SK-N-SH (cell line): ENCODE results near the gene SERPINE1. TPM values are rescaled to one million over a fixed set of nuclear protein-coding genes. Genes with fewer than 3 reads are reported as not detected.

Experiments
- CTCF ChIA-PET: fragments of 300-600, 350-600 bp; formaldehyde crosslinking; extraction: SDS; loops from one replicate; lab custom pipeline; 2021; lab: Yijun Ruan, JAX
- POLR2A ChIA-PET: fragments of 350-600 bp; sonication (Branson Sonifier 250); formaldehyde crosslinking; extraction: SDS; loops from one replicate; lab custom pipeline; 2020; ENCODE audit warnings: antibody characterized with exemption, inconsistent platforms; lab: Yijun Ruan, JAX
- DNase-seq: peaks from one replicate; pipeline ENCODE4 v3.0.0; 2012
- H2AFZ ChIP-seq: fragments of 200-600 bp; sonication (generic); 2 replicates; pipeline ENCODE4 v1.8.1; 2016; ENCODE audit warnings: antibody characterized with exemption, mild to moderate bottlenecking, low read depth
- H3F3A ChIP-seq: fragments of 200-600 bp; sonication (generic); replicated peaks from 2 replicates; pipeline ENCODE3; 2016; ENCODE audit warnings: antibody characterized with exemption, mild to moderate bottlenecking; ENCODE audit not compliant: insufficient read depth
- H3K27ac ChIP-seq, 2 experiments: fragments of 200-500 bp in 1 of 2; fragments of 200-600 bp in 1 of 2; sonication (Bioruptor generic) in 1 of 2; sonication (generic), shearing (Covaris generic) in 1 of 2; 2 replicates each; pipeline versions ENCODE4 v1.5.1 to v1.6.1; 2014 to 2016; ENCODE audit warnings: low read depth in 2 of 2, inconsistent platforms in 1 of 2, low read length in 1 of 2, mild to moderate bottlenecking in 1 of 2, mixed read lengths in 1 of 2
- H3K27me3 ChIP-seq: fragments of 200-600 bp; sonication (generic), shearing (Covaris generic); 2 replicates; pipeline ENCODE4 v1.6.1; 2016; ENCODE audit warnings: mixed run types; ENCODE audit not compliant: insufficient read depth
- H3K36me3 ChIP-seq, 2 experiments: fragments of 200-500 bp in 1 of 2; fragments of 200-600 bp in 1 of 2; sonication (Bioruptor generic) in 1 of 2; sonication (generic) in 1 of 2; replicated peaks in 1 of 2; 2 replicates each; pipeline versions ENCODE3 to v1.5.1; 2014 to 2016; ENCODE audit warnings: low read length in 1 of 2, mild to moderate bottlenecking in 1 of 2; ENCODE audit not compliant: insufficient read depth in 2 of 2, control insufficient read depth in 1 of 2
- H3K4me1 ChIP-seq, 2 experiments: fragments of 200-500 bp in 1 of 2; fragments of 200-600 bp in 1 of 2; sonication (Bioruptor generic) in 1 of 2; sonication (generic), shearing (Covaris generic) in 1 of 2; 2 replicates each; pipeline versions ENCODE4 v1.5.1 to v1.6.1; 2014 to 2016; ENCODE audit warnings: low read depth in 1 of 2, low read length in 1 of 2, mixed run types in 1 of 2; ENCODE audit not compliant: insufficient read depth in 2 of 2, control insufficient read depth in 1 of 2
- H3K4me2 ChIP-seq: fragments of 200-600 bp; sonication (generic), shearing (Covaris generic); 2 replicates; pipeline ENCODE4 v1.6.1; 2017; ENCODE audit warnings: mixed run types
- H3K4me3 ChIP-seq, 2 experiments: fragments of 200-500 bp in 1 of 2; fragments of 200-600 bp in 1 of 2; sonication (Bioruptor generic) in 1 of 2; sonication (generic), shearing (Covaris generic) in 1 of 2; 2 replicates each; pipeline versions ENCODE4 v1.5.1 to v1.8.1; 2014 to 2016; ENCODE audit warnings: low read depth in 2 of 2, inconsistent platforms in 1 of 2, low read length in 1 of 2, mild to moderate bottlenecking in 1 of 2, mixed read lengths in 1 of 2, moderate library complexity in 1 of 2
- H3K79me2 ChIP-seq: fragments of 200-600 bp; sonication (generic); 2 replicates; pipeline ENCODE4 v1.8.1; 2017; ENCODE audit warnings: mild to moderate bottlenecking; ENCODE audit not compliant: insufficient read depth
- H3K9ac ChIP-seq: fragments of 200-600 bp; sonication (generic); 2 replicates; pipeline ENCODE4 v1.6.1; 2017; ENCODE audit warnings: mixed run types
- H3K9me2 ChIP-seq: fragments of 200-600 bp; sonication (generic); 2 replicates; pipeline ENCODE4 v1.6.1; 2017; ENCODE audit warnings: mixed run types
- H3K9me3 ChIP-seq: fragments of 200-600 bp; sonication (generic); 2 replicates; pipeline ENCODE4 v1.6.1; 2017; ENCODE audit warnings: mixed run types, mild to moderate bottlenecking, moderate library complexity
- H4K20me1 ChIP-seq: fragments of 200-600 bp; sonication (generic); 2 replicates; pipeline ENCODE4 v1.6.1; 2017; ENCODE audit warnings: mild to moderate bottlenecking, mixed run types; ENCODE audit not compliant: insufficient read depth
- CHD2 ChIP-seq: fragments of 150-350 bp; IDR thresholded peaks from 2 replicates; pipeline ENCODE4 v1.6.1; 2018; ENCODE audit warnings: low read length; ENCODE audit not compliant: partially characterized antibody
- ELF1 ChIP-seq: IDR thresholded peaks from 2 replicates; pipeline ENCODE4 v1.4.0; 2012
- EZH2phosphoT487 ChIP-seq: fragments of 200-600 bp; sonication (generic); IDR thresholded peaks from 2 replicates; pipeline ENCODE4 v1.6.1; 2017; ENCODE audit warnings: low read depth, mixed run types, mild to moderate bottlenecking, antibody characterized with exemption, moderate library complexity, borderline replicate concordance
- FOSL2 ChIP-seq: IDR thresholded peaks from 2 replicates; pipeline ENCODE4 v1.4.0; 2012; ENCODE audit warnings: low read depth, mild to moderate bottlenecking, moderate library complexity, borderline replicate concordance
- FOXJ3 ChIP-seq: sonication (generic); formaldehyde crosslinking; IDR thresholded peaks from 2 replicates; pipeline ENCODE4 v1.5.1; 2020; ENCODE audit warnings: mild to moderate bottlenecking, missing genetic modification reagents
- FOXM1 ChIP-seq: IDR thresholded peaks from 2 replicates; pipeline ENCODE4 v1.4.0; 2012; ENCODE audit warnings: low read depth, mild to moderate bottlenecking
- GABPA ChIP-seq: IDR thresholded peaks from 2 replicates; pipeline ENCODE4 v1.4.0; 2012; ENCODE audit warnings: low read depth, mild to moderate bottlenecking
- GATA2 ChIP-seq: sonication (generic); formaldehyde crosslinking; IDR thresholded peaks from 2 replicates; pipeline ENCODE4 v1.5.0; 2020; ENCODE audit warnings: mild to moderate bottlenecking, missing genetic modification reagents
- JUND ChIP-seq: IDR thresholded peaks from 2 replicates; pipeline ENCODE4 v1.4.0; 2012
- MAX ChIP-seq: IDR thresholded peaks from 2 replicates; pipeline ENCODE4 v1.4.0; 2012; ENCODE audit warnings: low read depth
- MEF2A ChIP-seq: IDR thresholded peaks from 2 replicates; pipeline ENCODE4 v1.4.0; 2012; ENCODE audit warnings: low read depth, borderline replicate concordance
- MXI1 ChIP-seq: IDR thresholded peaks from 2 replicates; pipeline ENCODE4 v1.6.1; 2012; ENCODE audit warnings: mild to moderate bottlenecking, low read depth, low read length, improper control_type of control experiment
- POLR2AphosphoS5 ChIP-seq: IDR thresholded peaks from 2 replicates; pipeline ENCODE4 v1.6.1; 2012; ENCODE audit warnings: low read depth, low read length
- RAD21 ChIP-seq: IDR thresholded peaks from 2 replicates; pipeline ENCODE4 v1.6.1; 2012; ENCODE audit warnings: mild to moderate bottlenecking, low read length
- SMC3 ChIP-seq: IDR thresholded peaks from 2 replicates; pipeline ENCODE4 v1.6.1; 2012; ENCODE audit warnings: low read depth, low read length, improper control_type of control experiment
- TEAD4 ChIP-seq: IDR thresholded peaks from 2 replicates; pipeline ENCODE4 v1.4.0; 2012; ENCODE audit warnings: mild to moderate bottlenecking, borderline replicate concordance; ENCODE audit not compliant: insufficient read depth
- USF1 ChIP-seq: IDR thresholded peaks from 2 replicates; pipeline ENCODE4 v1.4.0; 2012; ENCODE audit warnings: low read depth, borderline replicate concordance
- YY1 ChIP-seq: IDR thresholded peaks from 2 replicates; pipeline ENCODE4 v1.4.0; 2012; ENCODE audit warnings: low read depth, mild to moderate bottlenecking
- WGBS: methylation state at CpG from one replicate; pipeline ENCODE4 v1.1.6; 2017; ENCODE audit warnings: low lambda C conversion rate; 5-methylcytosine and 5-hydroxymethylcytosine counted together
- polyA plus RNA-seq, 3 experiments: library from polyadenylated mRNA; depleted of rRNA; stranded (reverse); fragments of >200 nt; gene quantifications; 2 replicates each; pipeline ENCODE4 v1.2.3, GENCODE V29; 2012
- TF ChIP-seq, protein P1 (sequence below): IDR thresholded peaks from 2 replicates; pipeline ENCODE4 v1.4.0; 2012; ENCODE audit warnings: low read depth, borderline replicate concordance

SERPINE1 gene
- polyA plus RNA-seq, 1 of the 3 experiments (the other 2 are of a cell fraction), result 4,174 TPM

DNA sequence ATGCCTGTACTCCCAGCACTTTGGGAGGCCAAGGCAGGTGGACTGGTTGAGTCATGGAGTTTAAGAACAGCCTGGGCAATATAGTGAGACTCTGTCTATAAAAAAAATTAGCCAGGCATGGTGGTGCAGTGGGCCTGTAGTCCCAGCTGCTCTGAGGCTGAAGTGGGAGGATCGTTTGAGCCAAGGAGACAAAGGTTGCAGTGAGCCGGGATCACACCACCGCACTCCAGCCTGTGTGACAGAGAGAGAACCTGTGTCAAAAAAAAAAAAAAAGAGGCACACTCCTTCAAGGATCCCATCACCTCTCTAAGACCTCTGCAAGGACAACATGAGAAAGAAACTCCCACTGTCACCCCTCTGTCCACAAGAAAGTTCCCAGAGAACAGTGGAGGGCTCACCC, 48.8 kb downstream of the SERPINE1 start:
- Histone ChIP-seq H3K79me2 (no peaks in the 10 kb centered on the region), H3F3A (peaks cover 5% of the 10 kb centered on the region), H3K4me1 (peaks cover 0 to 12% of the 10 kb centered on the region in 2 experiments; a peak in 1 of 4 replicates), H3K4me2 (no peak overlapping the region), H3K27me3 (peaks cover 26% of the 10 kb centered on the region), H3K9ac (no peak overlapping the region), H3K4me3 (no peak overlapping the region), H3K27ac (no peak overlapping the region), H3K36me3 (no peaks in the 10 kb centered on the region), H4K20me1 (no peaks in the 10 kb centered on the region), H3K9me3 (no peaks in the 10 kb centered on the region), H3K9me2 (no peaks in the 10 kb centered on the region), H2AFZ (no peak overlapping the region)
- ChIA-PET CTCF (interaction anchor here (0.9 to 6.7 kb wide), 7 partner anchors 15 to 107 kb away, joined by 3 to 43 read pairs (median 3); partner anchors contain the start of gene FIS1), POLR2A (interaction anchor here (1.4 to 2.2 kb wide), 2 partner anchors 11 to 31 kb away, joined by 3 to 15 read pairs; partner anchors contain the start of gene VGF)
- WGBS, result 90% methylated on average over 3 of the region's 3 CpGs
- TF ChIP-seq FOXM1 (no peak), FOXJ3 (no peak), MAX (no peak), USF1 (no peak), MXI1 (no peak), RAD21 (no peak), TEAD4 (no peak), YY1 (no peak), ELF1 (no peak)
- TF ChIP-seq, protein P1, sequence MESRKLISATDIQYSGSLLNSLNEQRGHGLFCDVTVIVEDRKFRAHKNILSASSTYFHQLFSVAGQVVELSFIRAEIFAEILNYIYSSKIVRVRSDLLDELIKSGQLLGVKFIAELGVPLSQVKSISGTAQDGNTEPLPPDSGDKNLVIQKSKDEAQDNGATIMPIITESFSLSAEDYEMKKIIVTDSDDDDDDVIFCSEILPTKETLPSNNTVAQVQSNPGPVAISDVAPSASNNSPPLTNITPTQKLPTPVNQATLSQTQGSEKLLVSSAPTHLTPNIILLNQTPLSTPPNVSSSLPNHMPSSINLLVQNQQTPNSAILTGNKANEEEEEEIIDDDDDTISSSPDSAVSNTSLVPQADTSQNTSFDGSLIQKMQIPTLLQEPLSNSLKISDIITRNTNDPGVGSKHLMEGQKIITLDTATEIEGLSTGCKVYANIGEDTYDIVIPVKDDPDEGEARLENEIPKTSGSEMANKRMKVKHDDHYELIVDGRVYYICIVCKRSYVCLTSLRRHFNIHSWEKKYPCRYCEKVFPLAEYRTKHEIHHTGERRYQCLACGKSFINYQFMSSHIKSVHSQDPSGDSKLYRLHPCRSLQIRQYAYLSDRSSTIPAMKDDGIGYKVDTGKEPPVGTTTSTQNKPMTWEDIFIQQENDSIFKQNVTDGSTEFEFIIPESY, result no peak
- DNase-seq, result no peak

DNA sequence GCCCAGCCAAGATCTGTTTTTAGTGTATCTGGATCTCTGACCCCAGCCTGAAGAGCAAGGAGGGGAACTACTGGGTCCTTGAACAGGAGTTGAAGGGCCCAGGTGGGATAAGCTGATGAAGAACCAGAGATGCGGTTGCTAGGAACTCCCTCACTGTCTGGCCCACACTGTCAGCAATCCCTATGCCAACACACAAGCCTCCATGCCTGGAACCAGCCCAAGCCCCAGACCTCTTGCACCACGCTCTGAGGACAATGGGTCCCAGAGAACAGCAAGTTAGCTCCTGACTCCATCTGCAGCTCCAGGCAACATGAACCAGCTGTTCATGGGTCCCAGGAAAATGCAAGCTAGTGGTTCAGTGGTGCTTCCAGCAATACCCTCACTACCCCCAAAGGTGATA, 50.7 kb downstream of the SERPINE1 start:
- ChIA-PET CTCF (interaction anchor here (1.0 to 6.7 kb wide), 8 partner anchors 9 to 67 kb away, joined by 3 to 43 read pairs (median 4); partner anchors contain the start of gene FIS1), POLR2A (interaction anchor here (2.1 kb wide), 1 partner anchor 12 kb away, joined by 9 read pairs; the partner anchor contains the start of gene VGF)
- TF ChIP-seq FOSL2 (no peak), GATA2 (no peak), JUND (no peak), CHD2 (no peak), GABPA (no peak), RAD21 (no peak), SMC3 (no peak), YY1 (no peak), MAX (no peak), EZH2phosphoT487 (no peak), POLR2AphosphoS5 (no peak), MEF2A (no peak)
- TF ChIP-seq, all 33 proteins: peak for 0
- Histone ChIP-seq H3K9me3 (no peaks in the 10 kb centered on the region), H3K4me1 (peaks cover 0 to 16% of the 10 kb centered on the region in 2 experiments; a peak in 1 of 4 replicates), H3F3A (no peaks in the 10 kb centered on the region), H3K27ac (no peak overlapping the region), H3K79me2 (no peaks in the 10 kb centered on the region), H2AFZ (no peak overlapping the region), H3K9ac (no peak overlapping the region), H4K20me1 (no peaks in the 10 kb centered on the region), H3K27me3 (peaks cover 28% of the 10 kb centered on the region), H3K9me2 (no peaks in the 10 kb centered on the region), H3K4me2 (no peak overlapping the region), H3K4me3 (no peak overlapping the region), H3K36me3 (no peaks in the 10 kb centered on the region)
- 92% methylated on average over 2 of the region's 2 CpGs for WGBS
- DNase-seq, result peak; percentile 12
